Heart right ventricle (tissue), 16 donors: ENCODE data around the gene TASP1. TPM values are rescaled to one million over a fixed set of nuclear protein-coding genes. Genes with fewer than 3 reads are reported as not detected.

ENCODE experiments used
- ATAC-seq, 8 donors: fragments of 200-7000 bp; cut with Tn5 transposase; one replicate each; pipeline ENCODE4 v1.9.1; 2020; ENCODE audit warnings: mild to moderate bottlenecking in 8 of 8, moderate library complexity in 8 of 8, moderate number of reproducible peaks in 1 of 8
- DNase-seq, 2 donors: peaks; one replicate each; pipeline ENCODE4 v3.0.0-alpha.2; 2020
- H3K27ac ChIP-seq, 10 donors: fragments of 200-600 bp; sonication (generic) in 2 of 10; one replicate each; pipeline versions ENCODE4 v1.5.0 to v1.8.0; 2020 to 2022; ENCODE audit warnings: mild to moderate bottlenecking in 3 of 10
- H3K27me3 ChIP-seq, 7 donors: fragments of 200-600 bp; one replicate each; pipeline ENCODE4 v1.8.0; 2021 to 2022; ENCODE audit warnings: mild to moderate bottlenecking in 2 of 7
- H3K36me3 ChIP-seq, 9 donors: fragments of 200-600 bp; sonication (generic) in 1 of 9; one replicate each; pipeline versions ENCODE4 v1.5.0 to v1.8.0; 2020 to 2022; ENCODE audit warnings: mild to moderate bottlenecking in 2 of 9
- H3K4me1 ChIP-seq, 9 donors: fragments of 200-600 bp; sonication (generic) in 1 of 9; one replicate each; pipeline versions ENCODE4 v1.5.0 to v1.8.0; 2020 to 2022; ENCODE audit warnings: mild to moderate bottlenecking in 4 of 9
- H3K4me3 ChIP-seq, 10 donors: fragments of 200-600 bp; sonication (generic) in 2 of 10; one replicate each; pipeline versions ENCODE4 v1.5.0 to v1.8.0; 2020 to 2022; ENCODE audit warnings: mild to moderate bottlenecking in 7 of 10, moderate library complexity in 2 of 10
- H3K9me3 ChIP-seq, 11 donors: fragments of 200-600 bp in 10 of 11; sonication (generic) in 2 of 11; one replicate each; pipeline versions ENCODE4 v1.5.0 to v1.8.0; 2013 to 2022; ENCODE audit warnings: mild to moderate bottlenecking in 2 of 11, control low read depth in 1 of 11, moderate library complexity in 1 of 11
- CTCF ChIP-seq, 9 donors: fragments of 200-600 bp; sonication (generic) in 2 of 9; IDR thresholded peaks; one replicate each; pipeline versions ENCODE4 v1.5.0 to v1.8.0; 2021 to 2022; ENCODE audit warnings: antibody characterized with exemption in 9 of 9, mild to moderate bottlenecking in 5 of 9, moderate library complexity in 1 of 9
- WGBS, 2 donors: extraction: QIAGEN DNeasy Blood & Tissue Kit; methylation state at CpG; one replicate each; pipeline ENCODE4 v1.1.7; 2013; ENCODE audit warnings: inconsistent platforms in 1 of 2; 5-methylcytosine and 5-hydroxymethylcytosine counted together
- intact Hi-C, 10 donors: fragments of 100-400 bp; cut with DNase I; formaldehyde crosslinking; loops; one replicate each; pipeline versions ENCODE4 v1.11.1 to v1.14.2; 2022
- polyA plus RNA-seq, 2 donors: library from polyadenylated mRNA; stranded (reverse); fragments of 200-250 nt; gene quantifications; one replicate each; pipeline ENCODE4 v1.2.3, GENCODE V29; 2013
- total RNA-seq, 10 donors: library from RNA; stranded (reverse); fragmentation: NEBNext Ultra II Directional in 3 of 10; extraction: Animal tissue kit (Norgen Biotek cat#: 25700) in 3 of 10; gene quantifications; one replicate each; pipeline versions ENCODE4 v1.2.1 to v1.2.4, GENCODE V29; 2021 to 2023
- donor health status: Arrhythmogenic right ventricular cardiomyopathy.
- donor health status: ischemic (EF 13 %, LVEDD 7.1; RV severe dilation, severe dysfunction).
- donor health status: healthy with polysubstance abuse.
- donor health status: DM: no; HTN: yes; CAD: no.
- donor health status: DM: no; HTN: no; CAD: no.
- donor health status: ischemic (EF 25% LVEDD 6.9; RV normal size, moderate dysfunction).
- donor health status: ischemic (EF 25% LVEDD 5.7; RV mildly dilated, moderate dysfunction).
- donor health status: healthy.
- donor health status: DM: yes; HTN: yes; CAD: no.
- donor health status: Ischemic cardiomyopathy.
- donor health status: ischemic (EF 35%, LVEDD 5.7; RV mildly dilated, moderate dysfunction).
- donor health status: nonischemic (EF 11% LVEDD 7.7; RV severe dilation, severe dysfunction).
- donor health status: DM: yes; HTN: yes; CAD: no.
- donor health status: PGD.
- donor health status: ischemic (EF 29% LVEDD 5.4; RV normal size, mild dysfunction).
- donor health status: nonischemic (EF 23%, LVEDD 6.1; RV moderate dilation, normal function).

The TASP1 gene
- total and polyA plus RNA-seq, 12 donors = 2.1 to 8.5 (median 5.8) TPM

- DNase-seq (no peak), ATAC-seq (peak in 1 of 8 donors; percentile 80)
- Histone ChIP-seq H3K36me3 (peaks cover 0 to 52% (median 6%) of the 10 kb centered on the region in 9 donors), H3K4me3 (no peak overlapping the region), H3K27ac (no peak overlapping the region), H3K9me3 (peaks cover 0 to under 1% (median 0%) of the 10 kb centered on the region in 11 donors), H3K27me3 (no peaks in the 10 kb centered on the region), H3K4me1 (no peaks in the 10 kb centered on the region)
- no peak for TF ChIP-seq CTCF (IDR thresholded peaks at IDR 0.05)
- intact Hi-C loops = no loop called here
- WGBS, 2 donors = 88 to 91% methylated on average over 4 of the region's 4 CpGs
Measured at GRCh38 chr20:13525225-13525940, 113.3 kb downstream of the TASP1 start.

- H3K27ac ChIP-seq = no peak overlapping the region
- no peaks in the 10 kb centered on the region for H3K27me3 ChIP-seq
- peaks cover 0 to 5% (median 0%) of the 10 kb centered on the region in 11 donors for H3K9me3 ChIP-seq
- no peaks in the 10 kb centered on the region for H3K4me1 ChIP-seq
- H3K4me3 ChIP-seq = no peak overlapping the region
- WGBS, 2 donors = 97 to 100% methylated on average over 1 of the region's 1 CpG
- intact Hi-C loops = no loop called here
- peaks cover 0 to 52% (median 6%) of the 10 kb centered on the region in 9 donors for H3K36me3 ChIP-seq
- no peak for ATAC-seq
- TF ChIP-seq CTCF (IDR thresholded peaks at IDR 0.05) = no peak
- DNase-seq = no peak
Measured at GRCh38 chr20:13524339-13524738, 114.4 kb downstream of the TASP1 start.

GRCh38 chr20:13517831-13518230, 120.9 kb downstream of the TASP1 start:
- intact Hi-C loops = no loop called here

More at GRCh38 chr20:13517831-13518230, 120.9 kb downstream of the TASP1 start:
- no peak for DNase-seq
- H3K4me3 ChIP-seq = no peak overlapping the region
- no peak for TF ChIP-seq CTCF (IDR thresholded peaks at IDR 0.05)
- peaks cover 0 to 28% (median 0%) of the 10 kb centered on the region in 9 donors for H3K36me3 ChIP-seq
- H3K27me3 ChIP-seq = no peaks in the 10 kb centered on the region
- no peaks in the 10 kb centered on the region for H3K4me1 ChIP-seq
- no peak for ATAC-seq
- H3K9me3 ChIP-seq = peaks cover 0 to 11% (median 0%) of the 10 kb centered on the region in 11 donors
- H3K27ac ChIP-seq = no peak overlapping the region
